Skeletal muscle satellite cell (primary cell): ENCODE data around the gene CHST1.

Experiments used
- H3K27me3 ChIP-seq: 2 replicates; pipeline ENCODE4 v1.7.0; 2013; ENCODE audit warnings: low read length; ENCODE audit not compliant: control insufficient read depth, insufficient read depth
- H3K36me3 ChIP-seq: 2 replicates; pipeline ENCODE4 v1.7.0; 2013; ENCODE audit warnings: mild to moderate bottlenecking, control low read depth, low read length; ENCODE audit not compliant: insufficient read depth
- H3K4me1 ChIP-seq: 2 replicates; pipeline ENCODE4 v1.7.0; 2013; ENCODE audit warnings: low read length; ENCODE audit not compliant: control insufficient read depth, insufficient read depth
- H3K4me2 ChIP-seq: 2 replicates; pipeline ENCODE4 v1.7.0; 2013; ENCODE audit warnings: mild to moderate bottlenecking, low read length
- H3K4me3 ChIP-seq: 2 replicates; pipeline ENCODE4 v1.7.0; 2013; ENCODE audit warnings: low read length
- H3K9ac ChIP-seq: 2 replicates; pipeline ENCODE4 v1.7.0; 2013; ENCODE audit warnings: mild to moderate bottlenecking, low read depth, low read length, moderate library complexity
- H3K9me3 ChIP-seq: replicated peaks from 2 replicates; pipeline ENCODE4 v1.7.0; 2013; ENCODE audit warnings: mild to moderate bottlenecking, control low read depth, low read length

The CHST1 gene

DNA sequence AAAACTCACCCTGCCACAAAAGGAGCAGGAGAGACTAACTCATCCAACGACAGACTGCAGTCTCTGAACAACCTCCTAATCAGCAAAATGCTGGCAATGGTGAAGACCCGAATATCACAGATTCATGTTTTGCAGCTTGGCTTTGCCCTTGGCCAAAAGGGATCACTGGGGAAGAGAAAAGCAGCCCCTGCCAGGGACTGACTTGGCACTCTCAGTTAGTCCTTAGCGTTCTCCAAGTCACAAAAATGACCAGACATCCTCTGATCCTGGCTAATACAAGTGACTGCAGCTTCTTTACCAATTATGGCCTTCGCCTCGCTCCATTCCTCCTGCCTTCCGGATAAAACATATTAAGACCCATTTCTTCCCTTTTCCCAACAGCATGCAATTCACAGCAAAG is 22.4 kb upstream of the CHST1 start:
- Histone ChIP-seq H3K36me3 (no peaks in the 10 kb centered on the region), H3K4me2 (no peak overlapping the region), H3K4me1 (no peaks in the 10 kb centered on the region), H3K27me3 (peaks cover 78% of the 10 kb centered on the region), H3K4me3 (no peak overlapping the region), H3K9me3 (no peaks in the 10 kb centered on the region), H3K9ac (no peak overlapping the region)

DNA sequence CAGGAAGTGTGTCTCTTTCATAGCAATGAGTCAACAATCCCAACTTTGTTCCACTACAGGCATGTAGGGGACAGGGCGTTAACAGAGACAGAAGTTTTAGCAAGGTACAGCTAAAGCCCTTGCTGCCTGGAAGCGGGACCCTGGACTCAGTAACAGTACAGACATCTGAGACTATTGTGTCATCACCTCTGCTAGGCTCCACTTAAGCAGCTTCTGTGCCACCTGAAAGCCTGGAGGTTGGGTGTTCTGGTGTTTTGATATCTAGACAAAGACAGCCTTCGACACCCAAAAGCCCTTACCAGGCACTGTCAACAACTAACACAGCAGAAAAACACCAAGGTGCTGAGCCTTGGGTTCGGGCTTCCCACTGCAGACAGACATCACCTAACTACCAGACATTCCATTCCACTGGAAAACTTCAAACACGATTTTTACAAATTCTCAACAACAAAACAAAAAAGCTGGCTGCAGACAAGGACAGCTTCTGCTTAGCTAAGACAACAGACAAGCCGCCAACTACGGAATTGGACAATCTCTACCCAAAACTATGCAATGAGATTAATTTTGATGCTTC is 20.6 kb upstream of the CHST1 start:
- Histone ChIP-seq H3K36me3 (no peaks in the 10 kb centered on the region), H3K4me1 (no peaks in the 10 kb centered on the region)

GRCh38 chr11:45684440-45684839 is 19.0 kb upstream of the CHST1 start:
- no peak overlapping the region for H3K4me3 ChIP-seq
- H3K36me3 ChIP-seq = no peaks in the 10 kb centered on the region
- no peak overlapping the region for H3K4me2 ChIP-seq
- no peaks in the 10 kb centered on the region for H3K9me3 ChIP-seq
- peaks cover 65% of the 10 kb centered on the region for H3K27me3 ChIP-seq
- H3K4me1 ChIP-seq = no peaks in the 10 kb centered on the region
- no peak overlapping the region for H3K9ac ChIP-seq

More for the DNA sequence above, 20.6 kb upstream of the CHST1 start:
- Histone ChIP-seq H3K4me2 (no peak overlapping the region), H3K9ac (no peak overlapping the region), H3K9me3 (no peaks in the 10 kb centered on the region), H3K4me3 (no peak overlapping the region), H3K27me3 (peaks cover 78% of the 10 kb centered on the region)

DNA sequence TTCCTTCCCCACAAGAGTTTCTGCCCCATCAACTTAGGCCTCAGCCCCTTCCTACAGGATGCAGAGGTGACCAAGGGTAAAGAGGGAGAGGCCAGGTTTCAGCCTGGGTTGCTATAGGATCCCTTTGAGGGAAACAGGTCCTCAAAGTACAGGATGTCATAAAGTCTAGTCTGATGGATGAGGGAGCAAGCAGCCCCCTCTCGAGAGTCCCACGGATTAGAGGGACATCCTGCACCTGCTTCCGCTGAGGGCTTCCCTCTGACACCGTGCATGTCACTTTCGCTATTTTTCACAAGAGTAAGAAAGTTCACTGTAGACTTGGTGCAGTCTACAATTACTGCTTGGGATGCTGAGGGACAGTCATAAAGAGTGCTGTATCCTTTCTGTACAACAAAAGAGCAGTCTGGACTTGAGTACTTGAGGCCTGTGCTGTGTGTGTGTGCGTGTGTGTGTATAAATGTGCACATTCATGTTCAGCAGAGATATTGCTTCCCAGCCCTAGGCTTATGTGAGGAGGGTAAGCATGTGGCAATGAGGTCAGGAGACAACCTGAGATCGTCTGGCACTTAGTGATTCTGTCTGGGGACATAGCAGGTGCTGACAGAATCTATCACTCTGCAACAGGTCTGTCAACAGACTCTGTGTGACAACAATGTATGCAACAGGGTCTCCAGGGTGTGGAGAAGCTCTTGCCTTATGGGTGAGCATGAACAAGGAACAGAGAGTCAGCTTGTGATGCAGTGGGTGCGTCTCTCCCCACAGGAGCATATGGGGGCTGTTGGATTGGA is 18.0 kb upstream of the CHST1 start:
- no peak overlapping the region for H3K9ac ChIP-seq
- H3K36me3 ChIP-seq = no peaks in the 10 kb centered on the region
- H3K27me3 ChIP-seq = peaks cover 56% of the 10 kb centered on the region
- no peak overlapping the region for H3K4me3 ChIP-seq
- no peaks in the 10 kb centered on the region for H3K9me3 ChIP-seq
- no peaks in the 10 kb centered on the region for H3K4me1 ChIP-seq
- H3K4me2 ChIP-seq = no peak overlapping the region

DNA sequence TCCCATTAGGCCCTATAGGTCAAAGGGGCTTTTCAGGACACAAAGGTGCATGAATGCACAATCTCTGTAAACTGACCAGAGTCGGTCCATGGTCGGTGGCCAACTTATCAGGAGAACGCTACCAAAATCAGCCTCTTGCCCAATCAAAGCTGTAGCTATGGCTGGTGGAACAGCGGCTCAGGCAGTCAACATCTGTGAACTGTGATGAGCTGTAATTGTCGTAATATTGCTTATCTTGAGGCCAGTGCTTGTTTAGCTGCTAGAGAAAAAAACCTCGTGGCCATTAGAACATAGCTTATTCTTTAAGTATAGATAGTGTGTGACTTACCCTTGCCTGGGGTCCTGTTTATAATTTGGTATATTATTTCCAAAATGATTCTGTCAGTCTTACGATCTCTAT is 14.4 kb upstream of the CHST1 start:
- H3K36me3 ChIP-seq = no peaks in the 10 kb centered on the region
- H3K4me3 ChIP-seq = no peak overlapping the region
- H3K9ac ChIP-seq = no peak overlapping the region
- no peaks in the 10 kb centered on the region for H3K4me1 ChIP-seq
- H3K9me3 ChIP-seq = no peaks in the 10 kb centered on the region
- peaks cover 24% of the 10 kb centered on the region for H3K27me3 ChIP-seq
- H3K4me2 ChIP-seq = no peak overlapping the region

GRCh38 chr11:45678976-45679375 is 13.6 kb upstream of the CHST1 start:
- Histone ChIP-seq H3K4me2 (no peak overlapping the region), H3K4me3 (no peak overlapping the region), H3K9ac (no peak overlapping the region), H3K4me1 (no peaks in the 10 kb centered on the region), H3K36me3 (no peaks in the 10 kb centered on the region), H3K27me3 (peaks cover 20% of the 10 kb centered on the region), H3K9me3 (no peaks in the 10 kb centered on the region)

- Histone ChIP-seq H3K9ac (no peak overlapping the region), H3K36me3 (no peaks in the 10 kb centered on the region), H3K9me3 (no peaks in the 10 kb centered on the region), H3K4me2 (no peak overlapping the region), H3K4me3 (no peak overlapping the region), H3K4me1 (no peaks in the 10 kb centered on the region), H3K27me3 (peaks cover 28% of the 10 kb centered on the region)
Observed at GRCh38 chr11:45677770-45678512, 12.5 kb upstream of the CHST1 start.

DNA sequence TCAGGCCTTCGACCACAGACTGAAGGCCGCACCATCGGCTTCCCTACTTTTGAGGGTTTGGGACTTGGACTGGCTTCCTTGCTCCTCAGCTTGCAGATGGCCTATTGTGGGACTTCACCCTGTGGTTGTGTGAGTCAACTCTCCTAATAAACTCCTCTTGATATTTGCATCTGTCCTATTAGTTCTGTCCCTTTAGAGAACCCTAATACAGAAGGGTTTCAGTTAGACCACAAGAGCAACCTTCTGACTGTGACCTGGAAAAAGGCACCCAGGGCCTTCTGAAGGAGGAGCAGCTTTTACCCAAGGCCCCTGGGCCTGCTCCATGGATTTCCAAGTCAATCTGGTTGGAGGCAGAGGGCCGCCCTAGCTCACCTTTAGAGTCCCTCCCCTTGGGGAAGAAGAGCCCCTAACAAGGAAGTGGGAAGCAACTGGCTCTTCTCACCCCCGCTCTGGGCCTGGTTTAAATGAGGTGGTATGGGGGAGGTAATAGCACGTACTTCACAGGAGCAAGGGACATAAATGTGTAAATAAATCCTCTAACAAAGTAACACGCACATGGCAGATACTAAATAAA is 11.2 kb upstream of the CHST1 start:
- Histone ChIP-seq H3K27me3 (peaks cover 15% of the 10 kb centered on the region), H3K4me1 (no peaks in the 10 kb centered on the region), H3K4me2 (no peak overlapping the region), H3K4me3 (no peak overlapping the region), H3K36me3 (no peaks in the 10 kb centered on the region), H3K9me3 (no peaks in the 10 kb centered on the region), H3K9ac (no peak overlapping the region)

- H3K9ac ChIP-seq = no peak overlapping the region
- no peak overlapping the region for H3K4me3 ChIP-seq
- no peaks in the 10 kb centered on the region for H3K4me1 ChIP-seq
- H3K4me2 ChIP-seq = no peak overlapping the region
- H3K9me3 ChIP-seq = no peaks in the 10 kb centered on the region
- peaks cover 11% of the 10 kb centered on the region for H3K27me3 ChIP-seq
- no peaks in the 10 kb centered on the region for H3K36me3 ChIP-seq
Observed at GRCh38 chr11:45675646-45676045, 10.2 kb upstream of the CHST1 start.

DNA sequence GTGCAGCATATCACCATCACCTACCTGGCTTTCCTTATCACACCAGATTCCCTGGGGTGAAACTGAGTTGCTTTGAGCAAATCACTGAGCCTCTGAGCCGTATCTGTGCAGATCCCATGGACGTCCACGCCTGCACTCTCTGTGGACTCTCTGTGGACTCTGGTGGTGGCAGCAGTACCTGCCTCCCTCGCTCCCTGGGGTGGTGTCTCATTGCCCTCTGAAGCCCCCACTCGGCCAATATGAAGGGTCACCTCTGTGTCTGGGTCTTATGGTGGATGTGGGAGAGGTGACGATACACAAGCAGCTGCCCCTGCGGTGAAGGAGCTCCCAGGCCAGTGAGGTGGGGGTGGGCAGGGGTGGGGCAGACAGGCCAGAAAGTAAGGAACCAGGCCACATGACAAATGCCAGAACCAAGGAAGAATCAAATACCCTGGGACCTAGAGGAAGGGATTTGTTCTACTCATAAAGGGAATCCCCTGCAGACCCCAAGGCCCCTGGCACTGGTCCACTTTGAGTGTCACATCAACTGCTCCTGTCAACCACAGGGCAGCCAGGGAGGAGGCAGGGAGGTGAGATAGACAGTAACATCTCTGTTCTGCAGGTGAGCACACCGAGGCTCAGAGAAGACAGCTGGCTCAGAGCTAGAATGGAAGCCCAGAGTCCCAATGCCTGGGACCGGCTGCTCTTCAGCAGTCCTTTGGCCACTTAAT is 9.2 kb upstream of the CHST1 start:
- Histone ChIP-seq H3K27me3 (peaks cover 16% of the 10 kb centered on the region), H3K4me3 (no peak overlapping the region), H3K4me1 (no peaks in the 10 kb centered on the region), H3K4me2 (no peak overlapping the region), H3K9ac (no peak overlapping the region), H3K36me3 (no peaks in the 10 kb centered on the region), H3K9me3 (no peaks in the 10 kb centered on the region)

GRCh38 chr11:45673441-45673840 is 8.0 kb upstream of the CHST1 start:
- Histone ChIP-seq H3K36me3 (no peaks in the 10 kb centered on the region), H3K9ac (no peak overlapping the region), H3K4me2 (no peak overlapping the region), H3K9me3 (no peaks in the 10 kb centered on the region), H3K4me1 (no peaks in the 10 kb centered on the region), H3K4me3 (no peak overlapping the region), H3K27me3 (peaks cover 27% of the 10 kb centered on the region)
